ENCODE measurements around the gene VTN. TPM values are rescaled to one million over a fixed set of nuclear protein-coding genes. Genes with fewer than 3 reads are reported as not detected.

Gene VTN
- total and polyA plus RNA-seq, 3 experiments from 2014 or later, result 0.18 to 0.57 TPM; not detected in 1

DNA sequence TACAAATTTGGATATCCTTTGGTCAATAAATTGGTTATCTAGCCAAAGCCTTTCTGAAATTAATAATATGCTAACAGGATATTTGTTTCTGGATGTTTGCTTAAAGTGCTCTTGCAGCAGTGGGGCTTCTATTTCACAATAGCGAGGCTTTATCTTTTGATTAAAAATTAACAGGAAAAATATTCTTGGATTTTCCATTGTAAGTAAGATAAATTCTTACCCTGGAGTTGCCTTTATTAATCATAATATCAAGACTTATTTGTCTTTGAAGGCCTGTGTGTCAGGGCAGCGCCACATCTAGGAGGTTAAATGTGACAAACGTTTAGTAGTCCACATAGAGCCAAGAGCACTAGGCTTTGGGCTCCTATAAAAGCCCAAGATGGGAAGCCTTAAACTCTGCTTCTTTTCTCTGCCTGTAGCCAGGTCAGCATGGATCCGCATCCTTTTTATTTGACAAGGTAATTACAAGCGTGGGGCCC is 45.8 kb downstream of the VTN start:
- peaks cover 10 to 16% (median 15%) of the 10 kb centered on the region in 3 donors for H3K4me1 Mint-ChIP-seq
- H3K4me3 ChIP-seq (ENCODE audit: low read length), result no peak overlapping the region
- ChIA-PET POLR2A (no interaction called here), CTCF (no interaction called here)
- H3K27me3 Mint-ChIP-seq, result no peaks in the 10 kb centered on the region
- H3K27ac ChIP-seq (ENCODE audit: low read depth, low read length), result no peak overlapping the region
- no peak overlapping the region for H3K4me3 Mint-ChIP-seq
- DNase-seq, result no peak
- H3K27ac Mint-ChIP-seq, result no peak overlapping the region
- no peaks in the 10 kb centered on the region for H3K27me3 ChIP-seq (ENCODE audit: insufficient read depth, low read length, poor library complexity, severe bottlenecking)
- H3K9me3 Mint-ChIP-seq, result no peaks in the 10 kb centered on the region
- H3K36me3 Mint-ChIP-seq, result peaks cover 5 to 32% (median 5%) of the 10 kb centered on the region in 3 donors
- no peaks in the 10 kb centered on the region for H3K9me3 ChIP-seq (ENCODE audit: low read length)
- peaks cover 12% of the 10 kb centered on the region for H3K36me3 ChIP-seq (ENCODE audit: insufficient read depth, low read length)
- peaks cover 7% of the 10 kb centered on the region for H3K4me1 ChIP-seq (ENCODE audit: insufficient read depth, low read length)

- Histone ChIP-seq H3K9me3 (ENCODE audit: low read length) (no peaks in the 10 kb centered on the region), H3K4me3 (ENCODE audit: low read length) (no peak overlapping the region), H3K27ac (ENCODE audit: low read depth, low read length) (no peak overlapping the region), H3K36me3 (ENCODE audit: insufficient read depth, low read length) (no peaks in the 10 kb centered on the region), H3K27me3 (ENCODE audit: insufficient read depth, low read length, poor library complexity, severe bottlenecking) (no peaks in the 10 kb centered on the region), H3K4me1 (ENCODE audit: insufficient read depth, low read length) (peaks cover 15% of the 10 kb centered on the region)
- H3K36me3 Mint-ChIP-seq, result peaks cover 0 to 3% (median 2%) of the 10 kb centered on the region in 3 donors
- H3K27me3 Mint-ChIP-seq, result peaks cover 0 to 2% of the 10 kb centered on the region in 2 donors
- no peak for DNase-seq
- peaks cover 20 to 30% (median 24%) of the 10 kb centered on the region in 3 donors for H3K4me1 Mint-ChIP-seq
- POLR2A ChIA-PET, result interaction anchor here (1.8 kb wide), 1 partner anchor 15 kb away, joined by 6 read pairs; the partner anchor contains the start of genes IFT20 and TNFAIP1
- peak overlapping the region; percentile 85 to 93 (median 88) for H3K4me3 Mint-ChIP-seq
- no peaks in the 10 kb centered on the region for H3K9me3 Mint-ChIP-seq
- CTCF ChIA-PET, result interaction anchor here (0.8 to 1.5 kb wide), 2 partner anchors 15 to 16 kb away, joined by 3 read pairs; partner anchors contain the start of genes IFT20 and TNFAIP1
- peak overlapping the region in 6 of 8 donors; percentile 18 to 95 (median 48) for H3K27ac Mint-ChIP-seq
Measured at GRCh38 chr17:28320215-28321061, 49.7 kb downstream of the VTN start.

GRCh38 chr17:28319598-28319935 is 50.5 kb downstream of the VTN start:
- H3K4me1 Mint-ChIP-seq, result peaks cover 20 to 30% (median 24%) of the 10 kb centered on the region in 3 donors

DNA sequence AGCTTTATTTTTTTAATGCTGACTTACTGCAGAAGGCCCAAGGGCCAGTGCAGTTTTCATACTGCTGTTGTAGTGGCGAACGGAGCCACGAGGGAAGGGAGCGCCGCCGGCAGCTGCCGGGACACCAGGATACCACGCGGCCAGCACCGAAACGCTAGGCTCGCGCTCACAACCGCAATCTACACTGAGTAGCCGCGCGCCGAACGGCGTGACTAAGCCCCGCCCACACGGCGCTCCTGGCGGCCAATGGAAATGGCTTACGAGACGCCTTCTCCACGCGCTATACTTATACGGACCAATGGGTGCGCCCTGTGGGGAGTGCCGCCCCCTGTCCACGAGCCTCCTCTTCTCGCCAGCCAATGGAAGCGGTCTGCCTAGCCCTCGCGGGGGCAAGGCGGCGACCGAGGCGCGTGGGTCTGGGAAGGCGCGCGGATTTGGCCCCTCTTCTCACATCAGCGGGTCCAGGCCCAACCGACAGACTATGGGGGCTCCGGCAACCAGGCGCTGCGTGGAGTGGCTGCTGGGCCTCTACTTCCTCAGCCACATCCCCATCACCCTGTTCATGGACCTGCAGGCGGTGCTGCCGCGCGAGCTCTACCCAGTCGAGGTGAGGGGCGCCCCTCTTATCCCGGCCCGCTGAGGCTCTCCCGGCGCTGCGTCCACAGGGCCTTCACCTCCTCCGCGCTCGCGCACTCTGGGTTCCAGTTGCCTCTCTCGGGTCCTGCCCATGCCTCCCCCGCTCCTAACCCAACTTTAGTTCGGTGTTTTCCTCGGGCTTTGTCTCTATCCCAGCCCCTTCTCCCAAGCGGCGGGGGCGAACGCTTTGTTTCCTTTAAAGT is 51.1 kb downstream of the VTN start, which contains the start of gene TMEM97:
Gene TMEM97, plus strand, starts transcription at position 442 of the 839 bp plus-strand sequence. Its CDS starts 40 bp downstream, at position 482.
- peaks cover 15% of the 10 kb centered on the region for H3K4me1 ChIP-seq (ENCODE audit: insufficient read depth, low read length)
- no peaks in the 10 kb centered on the region for H3K27me3 ChIP-seq (ENCODE audit: insufficient read depth, low read length, poor library complexity, severe bottlenecking)
- Mint-ChIP-seq H3K27me3 (peaks cover 0 to 2% of the 10 kb centered on the region in 2 donors), H3K36me3 (peaks cover 0 to 2% (median 2%) of the 10 kb centered on the region in 3 donors), H3K9me3 (no peaks in the 10 kb centered on the region), H3K4me3 (peak within 1 kb of the TSS; percentile 85 to 93 (median 88)), H3K27ac (peak within 1 kb of the TSS; percentile 15 to 95 (median 80)), H3K4me1 (peaks cover 20 to 30% (median 24%) of the 10 kb centered on the region in 3 donors)
- DNase-seq, result peak; percentile 92 to 97 (median 94)
- ChIA-PET CTCF (interaction anchor here (0.6 to 1.8 kb wide), 6 partner anchors 12 to 533 kb away, joined by 3 to 5 read pairs (median 4); partner anchors contain the start of gene POLDIP2), POLR2A (interaction anchor here (1.0 to 1.8 kb wide), 3 partner anchors 16 to 511 kb away, joined by 4 to 6 read pairs (median 5); partner anchors contain the start of genes IFT20 and TNFAIP1)
- H3K9me3 ChIP-seq (ENCODE audit: low read length), result no peaks in the 10 kb centered on the region
- H3K36me3 ChIP-seq (ENCODE audit: insufficient read depth, low read length), result no peaks in the 10 kb centered on the region
- peak within 1 kb of the TSS; percentile 58 for H3K27ac ChIP-seq (ENCODE audit: low read depth, low read length)
- H3K4me3 ChIP-seq (ENCODE audit: low read length), result peak within 1 kb of the TSS; percentile 70

More at GRCh38 chr17:28319598-28319935, 50.5 kb downstream of the VTN start:
- Mint-ChIP-seq H3K27me3 (peaks cover 0 to 2% of the 10 kb centered on the region in 2 donors), H3K4me3 (peak overlapping the region; percentile 85 to 93 (median 88)), H3K27ac (peak overlapping the region in 7 of 8 donors; percentile 32 to 92 (median 85)), H3K36me3 (peaks cover 0 to 2% (median 2%) of the 10 kb centered on the region in 3 donors), H3K9me3 (no peaks in the 10 kb centered on the region)
- H3K36me3 ChIP-seq (ENCODE audit: insufficient read depth, low read length), result no peaks in the 10 kb centered on the region
- ChIA-PET POLR2A (interaction anchor here (1.8 kb wide), 1 partner anchor 16 kb away, joined by 6 read pairs; the partner anchor contains the start of genes IFT20 and TNFAIP1), CTCF (interaction anchor here (1.0 to 1.7 kb wide), 3 partner anchors 14 to 97 kb away, joined by 3 to 5 read pairs (median 4); no protein-coding TSS in a partner anchor)
- peak overlapping the region; percentile 70 for H3K4me3 ChIP-seq (ENCODE audit: low read length)
- no peak for DNase-seq
- H3K4me1 ChIP-seq (ENCODE audit: insufficient read depth, low read length), result peaks cover 15% of the 10 kb centered on the region
- H3K9me3 ChIP-seq (ENCODE audit: low read length), result no peaks in the 10 kb centered on the region
- no peaks in the 10 kb centered on the region for H3K27me3 ChIP-seq (ENCODE audit: insufficient read depth, low read length, poor library complexity, severe bottlenecking)
- H3K27ac ChIP-seq (ENCODE audit: low read depth, low read length), result peak overlapping the region; percentile 58

- Mint-ChIP-seq H3K36me3 (peaks cover 0 to 2% (median 2%) of the 10 kb centered on the region in 3 donors), H3K4me1 (peaks cover 20 to 30% (median 24%) of the 10 kb centered on the region in 3 donors), H3K27me3 (peaks cover 0 to 2% of the 10 kb centered on the region in 2 donors), H3K27ac (peak overlapping the region in 6 of 8 donors; percentile 14 to 86 (median 30)), H3K9me3 (no peaks in the 10 kb centered on the region), H3K4me3 (peak overlapping the region; percentile 85 to 93 (median 88))
- H3K4me1 ChIP-seq (ENCODE audit: insufficient read depth, low read length), result peaks cover 15% of the 10 kb centered on the region
- H3K9me3 ChIP-seq (ENCODE audit: low read length), result no peaks in the 10 kb centered on the region
- peak overlapping the region; percentile 70 for H3K4me3 ChIP-seq (ENCODE audit: low read length)
- peak overlapping the region; percentile 47 for H3K27ac ChIP-seq (ENCODE audit: low read depth, low read length)
- H3K27me3 ChIP-seq (ENCODE audit: insufficient read depth, low read length, poor library complexity, severe bottlenecking), result no peaks in the 10 kb centered on the region
- H3K36me3 ChIP-seq (ENCODE audit: insufficient read depth, low read length), result no peaks in the 10 kb centered on the region
- DNase-seq, result peak in 1 of 5 donors; percentile 19
- ChIA-PET POLR2A (interaction anchor here (1.0 to 1.2 kb wide), 2 partner anchors 17 to 510 kb away, joined by 4 to 5 read pairs; partner anchors contain the start of genes IFT20 and TNFAIP1), CTCF (interaction anchor here (0.6 to 1.8 kb wide), 5 partner anchors 13 to 533 kb away, joined by 4 to 6 read pairs (median 5); partner anchors contain the start of gene POLDIP2)
Measured at GRCh38 chr17:28317966-28318758, 51.9 kb downstream of the VTN start.

All from CD8-positive, alpha-beta memory T cell (primary cell).